IMR-90 (cell line): Measurements from ENCODE around the gene TMPRSS5. TPM values are rescaled to one million over a fixed set of nuclear protein-coding genes. Genes with fewer than 3 reads are reported as not detected.
"Not testable (repeated sequence)": the region's sequence is repeated elsewhere in the genome, so short reads cannot be mapped to it uniquely, and the experiment has no call there.

Experiments used
- ATAC-seq: fragments of 200-7000 bp; cut with Tn5 transposase; 2 replicates; pipeline ENCODE4 v1.9.1; 2020; ENCODE audit warnings: low read depth, mild to moderate bottlenecking, moderate library complexity
- BruUV-seq: library from RNA; stranded (reverse); fragments of 400-500 nt; replicated peaks from 2 replicates; lab custom pipeline; 2021; lab: Mats Ljungman, UMichigan
- CTCF ChIA-PET: fragments of 300-600 bp; formaldehyde crosslinking; extraction: SDS; loops from one replicate; lab custom pipeline; 2021; ENCODE audit warnings: antibody characterized with exemption; lab: Yijun Ruan, JAX
- POLR2A ChIA-PET: fragments of 300-600 bp; sonication (Branson Sonifier 250); formaldehyde crosslinking; loops from one replicate; lab custom pipeline; 2022; ENCODE audit warnings: antibody characterized with exemption; ENCODE audit not compliant: unreplicated experiment; lab: Charles Lee
- DNase-seq: peaks from one replicate; pipeline ENCODE4 v3.0.0; 2013
- H2AFZ ChIP-seq: replicated peaks from 2 replicates; pipeline ENCODE3; 2013; ENCODE audit warnings: low read length, mild to moderate bottlenecking; ENCODE audit not compliant: poor library complexity
- H2AK5ac ChIP-seq: 2 replicates; pipeline ENCODE4 v1.6.1; 2013; ENCODE audit warnings: low read depth, low read length, inconsistent platforms
- H2AK9ac ChIP-seq: replicated peaks from 2 replicates; pipeline ENCODE3; 2013; ENCODE audit warnings: mild to moderate bottlenecking, low read depth, low read length, moderate library complexity; ENCODE audit not compliant: poor library complexity
- H2BK120ac ChIP-seq: 2 replicates; pipeline ENCODE4 v1.6.1; 2013; ENCODE audit warnings: low read depth, low read length, inconsistent platforms
- H2BK15ac ChIP-seq: 3 replicates; pipeline ENCODE4 v1.6.1; 2013; ENCODE audit warnings: low read depth, low read length, inconsistent platforms
- H2BK20ac ChIP-seq: 2 replicates; pipeline ENCODE4 v1.6.1; 2013; ENCODE audit warnings: low read depth, mild to moderate bottlenecking, inconsistent platforms, low read length, moderate library complexity
- H2BK5ac ChIP-seq: 2 replicates; pipeline ENCODE4 v1.6.1; 2013; ENCODE audit warnings: mild to moderate bottlenecking, low read depth, low read length, inconsistent platforms; ENCODE audit not compliant: poor library complexity, severe bottlenecking
- H3K14ac ChIP-seq: replicated peaks from 2 replicates; pipeline ENCODE4 v1.6.1; 2013; ENCODE audit warnings: low read depth, low read length, inconsistent platforms
- H3K18ac ChIP-seq: 2 replicates; pipeline ENCODE4 v1.6.1; 2013; ENCODE audit warnings: low read depth, low read length, control low read depth
- H3K23ac ChIP-seq: 2 replicates; pipeline ENCODE4 v1.6.1; 2013; ENCODE audit warnings: low read depth, low read length, inconsistent platforms
- H3K27ac ChIP-seq: 2 replicates; pipeline ENCODE4 v1.5.1; 2013; ENCODE audit warnings: mild to moderate bottlenecking, control low read depth, low read length; ENCODE audit not compliant: insufficient read depth
- H3K27me3 ChIP-seq: 2 replicates; pipeline ENCODE4 v1.6.1; 2013; ENCODE audit warnings: low read length; ENCODE audit not compliant: control insufficient read depth, insufficient read depth
- H3K36me3 ChIP-seq: 2 replicates; pipeline ENCODE4 v1.6.1; 2013; ENCODE audit warnings: low read length, mixed read lengths; ENCODE audit not compliant: control insufficient read depth, insufficient read depth
- H3K4ac ChIP-seq: 2 replicates; pipeline ENCODE4 v1.6.1; 2013; ENCODE audit warnings: low read depth, low read length, inconsistent platforms
- H3K4me1 ChIP-seq: 2 replicates; pipeline ENCODE4 v1.6.1; 2013; ENCODE audit warnings: low read length, mixed read lengths; ENCODE audit not compliant: control insufficient read depth, insufficient read depth
- H3K4me2 ChIP-seq: 2 replicates; pipeline ENCODE4 v1.6.1; 2013; ENCODE audit warnings: low read depth, mild to moderate bottlenecking, control low read depth, low read length, moderate library complexity
- H3K4me3 ChIP-seq: 2 replicates; pipeline ENCODE4 v1.5.1; 2013; ENCODE audit warnings: low read depth, mild to moderate bottlenecking, control low read depth, low read length, moderate library complexity; ENCODE audit not compliant: insufficient read depth
- H3K56ac ChIP-seq: 2 replicates; pipeline ENCODE4 v1.6.1; 2013; ENCODE audit warnings: low read length, inconsistent platforms; ENCODE audit not compliant: insufficient read depth; ENCODE audit errors: extremely low read depth
- H3K79me1 ChIP-seq, 2 experiments: 2 replicates each; pipeline ENCODE4 v1.6.1; 2013; ENCODE audit warnings: low read length in 2 of 2, inconsistent platforms in 1 of 2, low read depth in 1 of 2
- H3K9ac ChIP-seq: 2 replicates; pipeline ENCODE4 v1.6.1; 2013; ENCODE audit warnings: low read depth, low read length, control low read depth
- H3K9me1 ChIP-seq: 2 replicates; pipeline ENCODE4 v1.6.1; 2013; ENCODE audit warnings: low read length, inconsistent platforms; ENCODE audit not compliant: insufficient read depth
- H3K9me3 ChIP-seq: 2 replicates; pipeline ENCODE4 v1.6.1; 2013; ENCODE audit warnings: low read length; ENCODE audit not compliant: control insufficient read depth, insufficient read depth
- H4K20me1 ChIP-seq: 2 replicates; pipeline ENCODE4 v1.6.1; 2013; ENCODE audit warnings: low read length, inconsistent platforms; ENCODE audit not compliant: insufficient read depth
- H4K5ac ChIP-seq: 2 replicates; pipeline ENCODE4 v1.6.1; 2013; ENCODE audit warnings: mild to moderate bottlenecking, low read depth, low read length, control low read depth
- H4K8ac ChIP-seq, 2 experiments: 2 replicates each; pipeline ENCODE4 v1.6.1; 2013; ENCODE audit warnings: low read depth in 2 of 2, low read length in 2 of 2, control low read depth in 1 of 2, inconsistent platforms in 1 of 2
- H4K91ac ChIP-seq: 2 replicates; pipeline ENCODE4 v1.6.1; 2013; ENCODE audit warnings: low read depth, low read length, inconsistent platforms; ENCODE audit not compliant: insufficient read depth
- WGBS, 2 experiments: methylation state at CpG; one replicate each; pipeline versions ENCODE4 v1.1.5 to v1.1.7; 2013; ENCODE audit warnings: missing lambda C conversion rate in 2 of 2; ENCODE audit not compliant: insufficient read length in 1 of 2; ENCODE audit errors: extremely low coverage in 2 of 2; 5-methylcytosine and 5-hydroxymethylcytosine counted together
- dilution Hi-C: fragments of 300-500 bp; cut with HindIII; formaldehyde crosslinking; loops from one replicate; pipeline ENCODE4 v1.14.3; 2018; ENCODE audit warnings: low sequenced_read_pairs; ENCODE audit not compliant: unreplicated experiment
- in situ Hi-C: fragments of 300-500 bp; cut with MboI; formaldehyde crosslinking; loops from 3 replicates; pipeline ENCODE4 v1.14.3; 2019; ENCODE audit warnings: low sequenced_read_pairs, inconsistent platforms, mixed read lengths
- intact Hi-C: fragments of 100-400 bp; cut with micrococcal nuclease; formaldehyde crosslinking; loops from 2 replicates; pipeline ENCODE4 v1.10.0; 2022
- polyA plus RNA-seq, 3 experiments: library from polyadenylated mRNA; depleted of rRNA; stranded (reverse); fragments of >200 nt; gene quantifications; 2 replicates each; pipeline ENCODE4 v1.2.3, GENCODE V29; 2012; ENCODE audit warnings: low replicate concordance in 1 of 3
- total RNA-seq: library from RNA; depleted of rRNA; stranded (reverse); fragments of >200 nt; gene quantifications from 2 replicates; pipeline ENCODE4 v1.2.3, GENCODE V29; 2012

Gene TMPRSS5
- total and polyA plus RNA-seq, 2 of the 4 experiments (the other 2 are of a cell fraction) = under 0.01 to 0.24 TPM

DNA sequence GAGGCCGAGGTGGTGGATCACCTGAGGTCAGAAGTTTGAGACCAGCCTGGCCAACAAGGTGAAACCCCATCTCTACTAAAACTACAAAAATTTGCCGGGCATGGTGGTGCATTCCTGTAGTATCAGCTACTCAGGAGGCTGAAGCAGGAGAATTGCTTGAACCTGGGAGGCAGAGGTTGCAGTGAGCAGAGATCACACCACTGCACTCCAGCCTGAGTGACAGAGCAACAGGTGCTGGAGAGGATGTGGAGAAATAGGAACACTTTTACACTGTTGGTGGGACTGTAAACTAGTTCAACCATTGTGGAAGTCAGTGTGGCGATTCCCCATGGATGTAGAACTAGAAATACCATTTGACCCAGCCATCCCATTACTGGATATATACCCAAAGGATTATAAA, 34.2 kb downstream of the TMPRSS5 start:
- H3K56ac ChIP-seq, H2BK5ac ChIP-seq, H3K4ac ChIP-seq, H4K8ac ChIP-seq, H3K27ac ChIP-seq, BruUV-seq, H2BK20ac ChIP-seq, H4K91ac ChIP-seq, H2BK15ac ChIP-seq, H3K4me1 ChIP-seq, intact Hi-C loops, H2AK5ac ChIP-seq, H3K18ac ChIP-seq, in situ Hi-C loops, H3K79me1 ChIP-seq, POLR2A ChIA-PET, CTCF ChIA-PET, H2AFZ ChIP-seq, H3K36me3 ChIP-seq, H2BK120ac ChIP-seq, H4K20me1 ChIP-seq, dilution Hi-C loops, H3K9me3 ChIP-seq, H4K5ac ChIP-seq, H3K9me1 ChIP-seq, DNase-seq, H2AK9ac ChIP-seq, H3K23ac ChIP-seq, H3K27me3 ChIP-seq, H3K9ac ChIP-seq, H3K4me2 ChIP-seq, H3K4me3 ChIP-seq, H3K14ac ChIP-seq, ATAC-seq: not testable (repeated sequence)
- no CpG with 5 or more reads among the region's 3 CpGs for WGBS, 2 experiments
